ENCODE results near the gene DUSP22. TPM values are rescaled to one million over a fixed set of nuclear protein-coding genes. Genes with fewer than 3 reads are reported as not detected.

Gene DUSP22
- total and polyA plus RNA-seq, 2 of the 8 experiments (the other 6 are each of a cell fraction or from before 2014, with no cell fraction given), result 15.5 to 32.4 TPM

DNA sequence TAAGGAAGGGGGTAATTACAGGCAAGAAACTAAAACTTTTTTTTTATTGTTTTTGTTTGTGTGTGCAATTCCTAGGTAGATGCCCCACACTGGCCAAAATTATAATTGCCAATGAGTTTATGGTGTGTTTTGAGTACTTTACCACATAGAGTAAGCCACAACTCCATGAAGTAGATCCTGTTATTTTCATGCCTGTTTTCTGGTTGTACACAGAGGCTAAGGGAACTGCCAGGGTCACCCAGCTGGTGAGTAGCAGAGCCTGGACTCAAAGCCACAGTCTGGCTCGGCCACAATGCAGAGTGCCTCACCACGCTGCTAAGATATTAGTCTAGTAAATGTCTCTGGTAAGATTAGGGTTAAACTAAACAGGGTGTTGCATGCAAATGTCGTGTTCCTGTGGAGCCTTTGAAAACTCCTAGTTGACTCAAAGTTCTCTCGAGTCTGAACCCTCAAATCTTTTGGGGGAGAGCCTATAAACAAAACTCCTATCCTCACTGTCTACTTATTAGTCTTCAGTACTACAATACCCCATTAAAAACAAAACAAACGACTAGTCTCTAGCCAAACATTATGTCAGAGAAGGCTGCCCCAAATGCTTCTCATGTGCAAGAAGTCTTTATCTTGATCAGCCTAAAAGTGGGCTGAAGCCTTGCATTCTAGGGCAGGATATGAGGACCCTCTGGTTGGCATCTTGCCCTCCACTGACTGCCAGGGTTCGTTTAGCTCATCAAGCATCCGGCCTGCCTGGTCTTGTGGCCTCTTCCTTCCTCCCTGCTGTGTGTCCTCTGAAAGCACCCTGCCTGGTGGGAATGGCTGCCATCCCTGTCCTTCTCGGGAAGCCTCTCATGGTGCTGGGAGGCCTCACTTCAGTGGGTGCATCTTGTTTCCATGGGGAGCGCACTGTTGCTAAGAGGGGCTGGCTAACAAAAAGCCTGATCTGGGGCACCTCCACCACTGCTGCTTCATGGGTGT is 4.2 kb downstream of the DUSP22 start (continued):
- TF ChIP-seq RNF2 (IDR thresholded peaks at IDR 0.05; ENCODE audit: borderline replicate concordance, low read depth, low read length, missing control alignments, poor library complexity, severe bottlenecking), result no peak
